ENCODE results near the gene SLK.
A peak's percentile ranks its signal among the peaks of the same experiment; 100 is the strongest.

The SLK gene

DNA sequence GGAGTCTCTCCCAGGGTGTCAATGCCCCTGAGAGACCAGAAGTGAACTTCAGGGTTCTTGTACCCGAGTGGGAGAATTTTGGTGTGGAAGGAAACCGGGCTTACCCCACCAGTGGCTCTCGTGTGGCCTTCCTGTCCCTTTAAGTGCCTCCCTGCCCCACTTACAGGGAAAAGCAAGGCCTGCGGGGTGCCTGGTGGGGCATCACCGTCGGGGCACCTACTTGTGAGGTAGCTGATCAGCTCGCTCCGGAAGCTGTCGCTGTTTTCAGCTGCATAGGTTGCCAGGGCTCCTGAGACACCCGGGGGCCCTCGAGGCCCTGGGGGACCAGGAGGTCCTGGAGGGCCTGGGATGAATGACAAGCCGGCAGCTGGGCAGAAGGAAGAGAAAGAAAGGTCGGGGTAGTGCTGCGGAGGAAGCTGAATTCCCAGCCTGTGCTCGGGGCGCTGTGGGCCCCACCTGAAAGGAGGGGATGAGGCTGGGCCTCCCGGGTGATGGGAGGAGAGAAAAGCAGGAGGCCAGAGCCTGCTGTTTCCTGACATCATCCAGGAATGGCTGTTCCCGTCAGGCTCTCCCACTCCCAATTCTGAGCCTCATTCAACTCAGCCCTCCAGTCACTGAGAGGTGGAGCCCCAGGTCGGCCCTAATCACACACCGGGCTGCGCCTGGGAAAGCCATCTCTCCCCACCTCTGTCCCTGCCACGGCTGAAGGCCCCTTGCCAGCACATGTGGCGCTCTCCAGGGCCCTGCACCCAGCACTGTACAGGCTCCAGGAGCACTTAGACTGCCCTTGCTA lies 67.7 kb downstream of the SLK start:
- no peak for DNase-seq

DNA sequence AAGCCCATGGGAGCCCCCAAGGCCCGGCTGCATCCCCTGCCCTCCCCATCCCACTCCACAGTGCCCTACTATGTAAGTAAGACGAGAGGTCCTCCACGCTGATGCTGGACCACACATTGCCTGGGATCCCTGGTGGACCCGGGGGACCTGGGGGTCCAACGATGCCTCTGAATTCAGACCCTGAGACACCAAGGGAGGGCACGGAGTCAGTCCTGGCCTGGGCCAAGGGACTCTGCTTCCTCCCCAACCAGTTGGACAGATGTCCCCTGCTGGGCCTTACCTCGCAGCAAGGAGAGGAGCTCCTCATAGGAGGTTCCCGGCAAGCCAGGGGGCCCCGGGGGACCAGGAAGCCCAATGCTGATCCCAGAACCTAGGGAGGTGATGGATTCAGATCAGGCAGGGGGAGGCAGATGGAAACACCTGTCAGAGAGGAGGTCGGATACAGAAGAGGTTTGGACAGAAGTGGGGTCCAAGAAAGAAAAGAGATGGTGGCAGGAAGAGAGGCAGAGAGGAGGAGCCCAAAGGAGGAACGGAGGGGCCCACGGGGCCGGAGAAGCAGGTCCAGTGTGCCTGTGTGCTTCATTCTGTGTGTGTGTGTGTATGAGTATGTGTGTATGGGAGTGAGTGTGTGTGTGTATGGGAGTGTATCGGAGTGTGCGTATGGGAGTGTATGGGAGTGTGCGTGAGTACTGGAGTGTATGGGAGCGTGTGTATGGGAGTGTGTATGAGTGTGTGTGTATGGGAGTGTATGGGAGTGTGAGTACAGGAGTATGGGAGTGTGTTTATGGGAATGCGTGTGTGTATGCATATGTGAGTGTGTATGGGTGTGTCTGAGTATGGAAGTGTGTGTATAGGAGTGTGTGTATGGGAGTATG lies 68.5 kb downstream of the SLK start:
- no peak for DNase-seq

DNA sequence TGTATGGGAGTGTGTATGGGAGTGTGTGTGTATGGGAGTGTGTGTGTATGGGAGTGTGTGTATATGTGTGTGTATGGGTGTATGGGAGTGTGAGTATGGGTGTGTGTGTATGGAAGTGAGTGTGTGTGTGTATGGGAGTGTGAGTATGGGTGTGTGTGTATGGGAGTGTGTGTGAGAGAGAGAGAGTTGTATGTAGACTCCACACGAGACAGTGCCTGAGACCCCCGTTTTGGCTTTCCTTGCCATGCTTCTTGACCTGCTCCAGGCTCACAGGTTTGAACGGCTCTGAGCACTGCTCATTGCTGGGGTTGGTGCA lies 69.1 kb downstream of the SLK start:
- DNase-seq, result no peak

DNA sequence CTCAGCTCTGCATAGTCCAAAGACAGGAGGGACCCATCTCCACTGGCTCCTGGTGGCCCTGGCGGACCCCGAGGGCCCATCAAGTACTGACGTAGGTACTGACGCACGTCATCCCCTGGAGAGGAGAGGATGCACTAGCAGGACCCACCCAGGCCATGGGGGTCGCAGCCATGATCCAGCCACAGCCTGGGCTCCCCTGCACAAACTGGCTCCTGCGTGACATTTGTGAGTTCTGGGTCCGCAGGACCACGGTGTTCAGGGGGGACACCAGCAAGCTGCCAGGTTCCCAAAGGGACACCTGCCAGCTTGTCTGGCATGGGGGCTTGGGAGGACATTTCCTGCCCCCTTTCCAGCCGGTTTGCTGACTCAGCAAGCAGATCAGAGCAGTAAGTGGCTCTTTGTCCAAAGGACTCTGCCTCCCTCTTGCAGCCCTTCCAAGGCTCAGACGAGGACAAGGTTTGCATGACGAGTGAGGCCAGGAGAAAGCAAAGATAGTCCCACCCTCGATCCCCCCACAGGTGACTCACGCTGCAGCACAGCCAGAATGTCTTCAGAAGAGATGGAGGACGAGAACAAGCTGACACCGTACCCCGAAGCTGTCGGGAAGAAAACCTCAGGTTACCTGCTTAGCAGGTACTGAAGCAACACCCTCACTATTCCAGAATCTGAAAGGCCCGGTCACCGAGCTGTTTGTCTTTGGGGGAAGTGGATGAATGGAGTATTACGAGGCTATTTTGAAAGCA lies 69.7 kb downstream of the SLK start:
- DNase-seq, result no peak

DNA sequence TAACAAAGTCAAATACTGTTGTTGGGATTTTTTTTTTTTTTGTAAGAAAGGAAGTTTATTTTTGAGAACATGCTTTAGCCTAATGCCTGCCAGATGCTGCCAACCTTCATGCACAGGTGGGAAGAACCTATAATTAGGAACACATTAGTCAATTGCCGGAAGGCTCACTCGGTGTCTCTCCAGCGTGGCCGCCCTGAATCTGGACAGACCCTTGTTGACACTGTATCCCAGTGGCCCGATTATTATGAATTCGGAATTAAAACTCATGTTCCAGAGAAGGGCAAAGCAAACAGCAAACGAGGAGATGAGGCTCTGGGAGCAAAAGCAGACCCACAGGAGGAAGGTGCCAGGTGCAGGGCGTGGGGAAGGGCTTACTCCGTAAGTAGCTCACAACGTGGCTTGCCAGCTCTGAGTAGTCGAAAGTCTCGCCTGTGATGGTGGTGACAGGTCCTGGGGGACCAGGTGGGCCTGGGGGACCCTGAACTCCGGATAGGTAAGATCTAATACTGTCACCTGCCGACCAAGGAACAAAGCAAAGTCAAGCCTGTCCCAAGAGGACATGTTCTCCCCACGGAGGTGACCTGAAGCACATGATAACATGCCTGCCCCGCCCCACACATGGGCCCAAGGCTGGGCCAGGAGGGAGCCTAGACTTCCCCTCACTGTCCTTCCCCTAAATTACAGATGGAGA lies 70.5 kb downstream of the SLK start:
- no peak for DNase-seq

DNA sequence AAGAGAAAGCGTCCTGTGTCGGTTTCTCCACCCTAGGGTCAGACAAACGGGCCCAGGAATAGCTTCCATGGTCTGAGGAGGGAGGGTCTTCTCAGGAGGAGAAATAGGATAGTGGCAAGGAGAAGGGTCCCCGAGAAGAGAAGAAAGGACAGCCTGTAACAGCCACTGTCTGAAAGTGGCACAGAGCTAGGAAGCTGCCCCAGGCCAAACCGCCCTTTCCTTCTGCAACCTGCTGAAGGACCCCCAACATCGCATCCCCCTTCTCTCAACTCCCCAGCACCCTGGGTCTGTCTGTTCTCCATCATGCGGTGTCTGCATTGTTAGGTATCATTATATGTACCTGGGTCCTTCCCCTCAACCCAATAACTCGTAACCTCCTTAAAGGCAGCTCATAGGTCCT lies 71.6 kb downstream of the SLK start:
- no peak for DNase-seq

DNA sequence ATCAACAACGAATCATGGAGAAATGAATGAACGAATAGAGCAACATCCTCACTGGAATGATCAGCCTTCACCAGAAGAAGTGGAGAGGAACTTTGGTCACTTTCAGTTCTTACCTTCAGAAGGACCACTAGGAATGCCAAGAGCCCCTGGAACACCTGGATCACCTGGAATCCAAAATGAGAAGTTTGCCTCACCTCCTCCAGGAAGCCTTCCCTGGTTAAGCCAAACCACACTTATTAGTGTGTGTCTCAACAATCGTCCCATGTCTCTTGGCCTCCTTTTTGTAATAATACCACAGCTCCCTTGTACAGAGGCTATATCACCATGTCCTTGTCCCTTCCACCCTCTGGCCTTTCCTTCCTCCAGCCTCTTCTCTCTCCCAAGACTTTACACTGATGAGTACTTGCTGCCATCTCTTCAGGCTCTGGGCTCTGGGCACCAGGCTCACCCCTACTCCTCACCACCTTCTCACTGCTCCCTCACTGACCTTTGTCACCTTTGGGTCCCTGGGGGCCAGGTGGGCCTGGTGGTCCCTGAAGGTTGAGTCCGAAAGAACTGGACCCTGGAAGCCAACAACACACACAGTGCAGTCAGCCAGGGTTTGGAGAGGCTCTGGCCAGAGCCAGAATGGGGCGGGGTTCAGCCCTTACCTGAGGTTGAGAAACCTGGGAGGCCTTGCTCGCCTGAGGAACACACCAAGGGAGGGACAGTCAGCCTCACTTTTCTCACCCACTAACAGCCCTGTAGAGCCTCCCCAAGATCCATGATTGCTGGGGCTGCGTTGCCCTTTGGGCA lies 72.2 kb downstream of the SLK start:
- DNase-seq, result no peak

DNA sequence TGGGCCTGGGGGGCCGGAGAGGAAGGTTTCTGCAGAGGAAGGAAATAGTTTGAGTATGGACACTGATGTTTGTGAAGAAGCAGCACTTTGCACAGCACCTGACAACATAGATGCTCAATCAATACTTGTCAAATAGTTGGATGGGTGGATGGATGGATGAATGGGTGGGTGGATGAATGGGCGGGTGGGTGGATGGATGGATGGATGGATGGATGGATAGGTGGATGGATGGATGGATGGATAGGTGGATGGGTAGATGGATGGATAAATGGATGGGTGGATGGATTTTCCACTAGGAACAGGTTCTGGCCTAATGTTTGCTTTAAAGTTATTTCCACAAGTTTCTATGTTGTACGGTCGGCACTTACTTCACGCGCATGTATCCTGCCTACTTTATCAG lies 73.4 kb downstream of the SLK start:
- no peak for DNase-seq

DNA sequence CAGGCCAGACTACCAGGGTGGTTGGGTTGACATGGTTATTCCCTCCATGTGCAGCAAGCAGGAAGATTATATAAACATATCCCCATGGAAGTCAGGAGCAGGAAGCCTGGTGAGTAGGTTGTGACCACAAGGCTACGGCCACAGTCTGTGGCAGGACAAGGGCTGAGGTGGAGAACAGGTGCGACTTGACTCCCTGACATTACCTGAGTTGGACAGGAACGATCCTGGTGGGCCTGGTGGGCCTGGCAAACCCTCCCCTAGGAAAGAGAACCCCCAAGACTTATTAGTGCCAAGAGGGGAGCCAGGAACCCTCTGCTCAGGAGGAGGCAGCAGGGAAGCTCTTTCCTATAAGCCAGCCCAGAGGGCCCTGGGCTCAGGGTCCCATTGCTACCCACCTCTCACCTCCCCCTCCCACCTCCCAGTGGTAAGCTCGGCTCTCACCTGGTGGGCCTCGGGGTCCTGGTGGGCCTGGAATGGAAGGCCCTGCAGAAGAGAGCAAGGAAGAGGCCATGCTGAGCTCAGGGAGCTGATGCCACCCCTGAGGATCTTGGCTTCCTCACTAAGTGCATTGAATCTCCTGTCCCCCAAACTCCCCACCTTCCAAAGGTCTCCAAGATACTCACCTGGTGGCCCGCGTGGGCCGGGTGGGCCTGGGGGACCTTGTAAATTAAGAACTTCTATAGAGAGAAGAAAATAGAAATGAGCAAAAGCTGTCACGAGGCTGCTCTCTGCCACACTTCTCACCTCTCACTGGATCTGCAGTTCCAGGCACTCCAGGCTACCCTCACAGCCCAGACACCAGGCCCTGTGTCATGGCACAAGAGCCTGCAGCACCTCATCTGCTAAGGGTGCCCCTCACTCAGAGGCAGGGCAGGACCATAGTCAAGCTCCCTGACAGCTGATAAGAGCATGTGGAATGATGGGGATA lies 74.2 kb downstream of the SLK start:
- no peak for DNase-seq

DNA sequence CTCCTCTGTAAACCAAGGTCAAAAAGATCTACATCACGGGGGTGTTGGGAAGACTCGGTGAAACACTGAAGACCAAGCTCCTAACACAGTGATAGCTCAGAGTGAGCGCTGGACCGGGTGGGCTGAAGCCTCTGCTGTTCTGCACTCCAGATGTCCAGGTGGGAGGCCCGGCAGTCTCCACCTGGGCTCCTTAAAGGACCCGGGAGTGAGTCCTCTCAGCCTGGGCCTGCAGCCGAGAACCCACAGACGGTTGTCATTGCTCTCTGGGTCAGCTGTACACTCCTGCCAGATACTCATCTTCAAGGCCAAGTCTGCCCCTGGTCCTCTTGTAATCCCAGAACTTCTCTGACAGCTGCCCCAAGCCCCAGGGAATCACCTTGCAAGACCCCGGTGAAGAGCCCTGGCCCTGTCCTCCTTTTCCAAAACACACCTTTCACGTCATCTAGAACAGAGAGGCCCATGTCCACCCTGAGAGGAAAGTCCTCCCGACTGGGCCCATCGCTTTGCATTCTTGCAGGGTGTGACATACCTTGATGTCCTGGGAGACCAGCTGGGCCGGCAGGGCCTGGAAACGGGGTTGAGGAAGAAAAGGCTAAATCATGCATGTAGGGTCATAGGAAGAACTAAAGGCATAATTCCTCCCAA lies 75.1 kb downstream of the SLK start:
- no peak for DNase-seq

DNA sequence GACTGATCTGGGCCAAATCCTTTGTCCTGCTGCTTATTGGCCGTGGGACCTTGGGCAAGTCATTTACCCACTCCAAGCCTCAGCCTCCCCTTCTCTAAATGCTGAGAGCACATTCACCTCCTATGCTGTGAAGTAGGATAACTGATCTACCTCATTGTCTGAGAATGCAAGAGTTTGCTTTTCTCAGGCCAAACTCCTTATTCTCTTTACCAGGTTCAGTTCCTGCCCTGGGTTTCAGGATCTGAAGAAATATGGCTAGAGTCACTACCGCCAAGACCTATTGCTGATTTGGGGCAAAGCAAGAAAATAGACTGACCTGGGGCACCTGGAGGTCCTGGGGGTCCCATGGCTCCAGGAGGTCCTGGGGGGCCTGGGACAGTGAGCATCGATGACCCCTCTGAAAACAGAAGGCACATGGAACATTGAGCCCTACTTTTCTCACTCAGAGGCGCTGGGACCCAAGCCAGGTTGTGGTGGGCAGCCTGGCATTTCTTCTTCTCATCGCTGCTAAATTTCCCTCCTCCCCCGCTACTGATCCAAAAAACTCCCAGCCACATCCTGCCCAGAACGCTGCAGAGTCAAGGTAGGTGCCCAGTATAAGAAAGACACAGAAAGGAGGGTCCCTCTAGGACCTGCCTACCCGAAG lies 76.4 kb downstream of the SLK start:
- no peak for DNase-seq

DNA sequence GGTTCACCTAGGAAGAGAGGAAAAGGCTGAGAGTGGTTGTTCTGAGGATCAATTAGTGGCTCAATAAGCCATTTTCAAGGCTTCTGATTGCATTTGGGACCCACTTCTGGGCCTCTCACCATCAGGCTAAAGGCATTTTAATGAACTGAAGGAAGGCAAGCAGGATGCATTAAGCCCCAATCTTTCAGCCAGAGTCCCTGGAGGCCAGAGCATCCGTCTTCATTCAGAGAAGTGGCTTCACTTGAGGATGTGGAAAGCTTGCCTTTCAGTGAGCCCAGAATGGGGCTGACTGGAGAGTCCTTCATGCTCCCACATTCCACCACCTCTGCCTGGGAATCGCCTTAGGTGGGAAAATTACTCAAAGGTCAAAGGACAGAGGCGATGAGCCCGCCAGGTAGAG lies 76.9 kb downstream of the SLK start:
- DNase-seq, result no peak

DNA sequence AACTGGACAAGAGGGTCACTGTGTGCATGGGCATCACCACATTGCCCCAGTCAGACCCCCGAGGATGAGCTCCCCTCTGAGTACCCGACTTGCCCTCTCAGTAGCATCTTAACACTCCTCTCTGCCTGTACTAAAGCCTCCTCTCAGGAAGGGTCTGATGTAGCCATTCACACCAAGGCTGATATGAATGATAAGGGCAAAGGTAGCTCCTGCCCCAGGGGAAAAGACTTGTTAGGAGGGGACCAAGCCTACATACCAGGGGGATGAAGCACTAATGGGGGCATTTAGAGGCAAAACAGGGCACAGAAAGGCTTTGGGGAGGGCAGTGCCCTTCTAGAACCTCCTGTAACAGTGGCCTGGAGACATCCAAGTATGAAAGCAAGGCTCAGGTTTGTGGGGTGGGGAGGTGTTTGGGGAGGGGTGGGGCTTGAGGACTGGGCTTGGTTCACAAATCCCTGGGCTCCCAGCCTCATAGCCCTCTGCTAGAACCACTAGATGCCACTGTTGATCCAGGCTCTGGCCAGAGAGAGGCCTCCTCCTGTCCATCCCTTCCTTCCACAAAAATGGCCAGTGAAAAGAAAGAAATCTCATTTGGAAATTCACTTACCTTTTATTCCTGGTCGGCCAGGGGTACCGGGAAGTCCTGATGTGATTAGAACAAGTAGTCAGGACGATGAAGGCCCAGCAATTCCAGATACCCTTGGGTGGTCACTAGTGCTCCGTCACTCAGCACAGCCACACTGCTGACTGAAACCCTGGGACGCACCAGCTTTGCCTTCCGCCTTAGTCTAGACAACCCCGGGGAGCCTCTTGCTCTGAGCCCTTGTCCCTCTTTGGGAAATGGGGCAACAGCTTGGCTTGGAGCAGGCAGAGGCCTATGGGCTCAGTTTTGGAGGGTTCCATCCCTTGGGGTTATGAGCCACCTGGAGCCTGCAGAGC lies 78.5 kb downstream of the SLK start:
- DNase-seq, result peak; percentile 73

DNA sequence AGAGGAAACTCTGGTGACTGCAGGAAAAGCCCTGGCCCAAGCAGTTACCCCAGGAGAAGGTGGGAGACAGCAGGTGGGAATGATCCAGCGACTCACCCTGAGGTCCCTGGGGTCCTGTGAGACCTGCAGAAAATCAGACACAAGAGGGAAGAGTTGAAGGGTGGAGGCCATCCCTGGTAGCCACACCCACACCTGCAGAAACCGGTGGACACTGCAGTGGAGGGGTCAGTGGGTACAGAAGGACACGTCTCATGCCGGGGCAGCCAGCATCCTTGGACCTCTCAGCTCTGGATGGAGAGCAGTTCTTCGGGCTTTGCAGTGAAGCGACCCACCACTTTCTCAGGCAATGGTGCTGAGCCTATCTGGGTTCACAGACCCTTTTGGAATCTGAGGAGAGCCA lies 79.7 kb downstream of the SLK start:
- no peak for DNase-seq

DNA sequence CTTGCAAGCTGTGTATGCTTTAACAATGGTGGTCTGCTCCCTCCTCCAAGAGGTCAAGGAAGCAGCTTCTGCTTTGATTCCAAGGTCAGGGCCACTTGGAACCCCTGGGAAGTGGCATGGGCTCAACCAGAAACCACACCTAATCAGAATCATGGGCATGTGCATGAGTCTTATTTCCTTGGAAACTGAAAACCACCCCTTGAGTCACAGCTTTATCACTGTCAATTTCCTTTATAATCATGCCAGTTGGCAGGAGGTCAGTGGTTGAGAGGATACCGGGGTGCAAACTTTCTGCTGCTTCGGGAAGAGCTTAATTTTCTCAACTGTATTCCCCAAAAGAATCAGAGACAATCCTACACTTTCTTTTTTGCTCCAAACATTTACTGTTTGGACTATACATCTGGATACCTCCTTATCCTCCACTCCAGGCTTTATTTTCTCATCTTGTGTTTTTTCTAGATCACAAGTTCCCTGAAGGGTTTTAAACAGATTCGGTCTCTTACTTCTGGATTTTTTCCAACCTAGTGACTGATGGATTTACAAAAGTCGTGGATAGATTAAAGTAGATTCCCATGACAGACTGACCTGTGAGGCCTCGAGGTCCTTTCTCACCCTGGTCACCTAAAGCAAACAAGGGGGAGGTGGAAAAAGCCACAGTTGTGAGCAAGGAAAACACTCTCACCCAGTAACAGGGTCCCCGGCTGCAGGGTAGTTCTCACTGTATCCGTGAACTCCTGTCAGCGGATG lies 82.7 kb downstream of the SLK start:
- DNase-seq, result peak; percentile 28

DNA sequence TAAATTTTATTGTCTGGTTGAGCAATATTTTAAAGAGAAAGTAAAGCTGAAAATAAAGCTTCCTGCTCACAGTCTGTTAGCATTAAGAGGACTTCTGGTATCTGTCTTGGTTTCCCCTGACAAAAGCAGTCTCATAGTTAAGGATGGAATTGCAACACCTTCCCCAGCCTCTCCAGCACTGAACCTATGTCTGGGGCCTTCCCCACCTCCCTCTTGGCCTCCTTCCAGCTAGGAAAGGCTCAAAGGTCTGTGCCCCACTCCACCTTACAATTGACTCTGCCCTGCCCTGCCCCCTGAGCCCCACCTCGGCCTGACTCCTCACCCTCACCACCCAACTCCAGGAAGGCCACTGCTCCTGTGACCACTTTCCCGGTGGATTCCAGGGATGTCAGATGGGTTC lies 85.5 kb downstream of the SLK start:
- no peak for DNase-seq

DNA sequence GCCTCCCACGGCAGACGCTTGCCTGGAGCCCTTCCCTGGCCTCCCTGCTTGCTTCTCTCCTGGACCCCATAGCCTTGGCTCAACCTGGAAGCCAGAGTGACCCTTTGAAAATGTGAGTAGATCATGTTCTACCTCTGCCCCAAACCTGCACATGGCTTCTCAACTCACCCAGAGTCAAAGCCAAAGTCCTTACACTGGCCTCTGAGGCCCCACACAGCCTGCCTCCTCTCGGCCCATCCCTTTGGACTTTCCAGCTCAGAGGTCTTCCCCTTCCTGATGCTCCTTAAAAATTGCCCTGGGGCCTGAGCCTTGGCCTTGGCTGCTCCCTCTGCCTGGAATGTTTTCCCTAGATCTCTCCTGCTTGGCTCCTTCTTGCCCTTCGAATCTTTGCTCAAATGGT lies 86.3 kb downstream of the SLK start:
- DNase-seq, result no peak

DNA sequence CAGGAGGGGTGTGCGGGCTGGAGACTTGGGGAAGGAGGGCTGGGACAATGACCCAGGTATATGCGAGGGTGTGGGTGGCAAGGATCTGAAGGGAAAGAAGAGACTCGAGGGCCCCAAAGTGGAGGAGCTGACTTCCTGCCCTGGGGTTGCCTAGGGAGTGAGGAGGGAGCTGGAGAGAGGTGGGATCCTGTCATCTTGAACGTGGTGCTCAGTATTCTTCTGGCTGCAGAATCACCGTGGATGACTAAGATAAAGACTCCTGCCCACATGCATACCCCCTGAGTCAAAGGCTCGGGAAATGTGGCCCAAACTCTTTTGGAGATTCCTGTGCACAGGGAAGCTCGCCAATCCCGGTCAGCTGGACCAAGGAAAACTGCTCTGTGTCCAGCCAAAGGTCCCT lies 87.5 kb downstream of the SLK start:
- DNase-seq, result peak; percentile 50

Data from fibroblast of skin of scalp (primary cell).